ENCODE results near the gene FHIT.
A peak's percentile ranks its signal among the peaks of the same experiment; 100 is the strongest.

The FHIT gene

DNA sequence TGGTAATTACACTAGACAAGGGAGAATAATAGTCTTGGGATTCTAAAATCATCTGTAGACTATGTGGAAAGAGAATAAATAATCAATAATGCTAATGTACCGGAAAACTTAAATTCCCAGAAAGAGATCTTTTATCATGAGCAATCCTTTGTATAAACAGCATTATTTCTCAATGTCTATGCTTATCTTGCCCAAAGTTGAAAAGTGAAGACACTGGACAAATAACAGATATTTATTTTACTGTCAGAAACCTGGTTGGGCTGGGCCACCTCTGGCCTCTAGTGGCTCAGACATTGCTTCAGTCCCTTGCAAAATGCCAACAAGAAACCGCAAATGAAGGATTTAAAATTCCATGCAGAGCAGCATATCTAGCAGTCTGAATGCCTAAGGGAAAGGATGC lies 409.9 kb downstream of the FHIT start:
- no peak for DNase-seq
- intact Hi-C loops (cut with DNase I): no loop called here

- peak in 34 of 42 donors; percentile 3 to 76 (median 42) for DNase-seq
Measured at GRCh38 chr3:60839246-60839645, 412.0 kb downstream of the FHIT start.

GRCh38 chr3:60835796-60836195 lies 415.5 kb downstream of the FHIT start:
- no peak for DNase-seq
- intact Hi-C loops (cut with DNase I): no loop called here

More at GRCh38 chr3:60839246-60839645, 412.0 kb downstream of the FHIT start:
- intact Hi-C loops (cut with DNase I): no loop called here

- no peak for DNase-seq
- intact Hi-C loops (cut with DNase I): no loop called here
Measured at GRCh38 chr3:60829058-60829457, 422.2 kb downstream of the FHIT start.

DNA sequence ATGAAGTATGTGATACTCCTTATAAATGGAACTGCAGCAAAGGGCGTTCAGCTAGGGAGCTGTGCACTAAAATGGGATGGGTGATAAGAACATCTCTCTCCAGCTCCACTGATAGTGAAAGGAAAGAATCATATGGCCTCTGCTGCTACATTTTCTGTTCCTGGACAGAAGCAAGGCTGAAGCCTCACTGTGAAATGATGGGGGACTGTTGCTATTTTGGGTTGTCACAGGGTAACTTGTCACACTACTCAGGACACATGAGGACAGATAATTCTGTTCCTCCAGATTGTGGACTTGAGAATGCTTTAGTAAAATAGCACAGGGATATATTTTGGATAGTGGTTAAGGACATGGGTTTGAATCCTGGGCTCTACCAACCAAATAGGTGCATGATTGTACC lies 423.6 kb downstream of the FHIT start:
- intact Hi-C loops (cut with DNase I): no loop called here

GRCh38 chr3:60826511-60826910 lies 424.7 kb downstream of the FHIT start:
- intact Hi-C loops (cut with DNase I): no loop called here
- no peak for DNase-seq

More for the DNA sequence above, 423.6 kb downstream of the FHIT start:
- DNase-seq: no peak

DNA sequence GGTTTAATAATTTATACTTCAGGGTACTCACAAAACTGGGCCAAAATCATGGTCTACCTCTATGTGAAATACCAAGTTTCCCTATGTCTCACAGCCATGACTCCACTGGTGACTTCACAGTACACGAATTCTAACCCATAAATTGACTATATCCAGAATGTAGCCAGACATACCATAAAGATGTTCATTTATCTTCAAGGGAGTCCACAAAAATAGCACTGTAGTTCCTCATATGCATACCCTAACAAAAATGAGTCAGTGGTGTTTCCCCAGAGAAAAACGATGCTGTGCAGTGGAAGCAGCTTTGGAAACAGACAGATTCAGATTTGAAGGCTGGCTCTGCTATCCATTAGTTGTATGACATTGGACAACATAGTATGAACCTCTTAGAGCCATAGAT lies 438.8 kb downstream of the FHIT start:
- no peak for DNase-seq
- intact Hi-C loops (cut with DNase I): no loop called here

- intact Hi-C loops (cut with DNase I): no loop called here
- DNase-seq: no peak
Measured at GRCh38 chr3:60810881-60811280, 440.4 kb downstream of the FHIT start.

DNA sequence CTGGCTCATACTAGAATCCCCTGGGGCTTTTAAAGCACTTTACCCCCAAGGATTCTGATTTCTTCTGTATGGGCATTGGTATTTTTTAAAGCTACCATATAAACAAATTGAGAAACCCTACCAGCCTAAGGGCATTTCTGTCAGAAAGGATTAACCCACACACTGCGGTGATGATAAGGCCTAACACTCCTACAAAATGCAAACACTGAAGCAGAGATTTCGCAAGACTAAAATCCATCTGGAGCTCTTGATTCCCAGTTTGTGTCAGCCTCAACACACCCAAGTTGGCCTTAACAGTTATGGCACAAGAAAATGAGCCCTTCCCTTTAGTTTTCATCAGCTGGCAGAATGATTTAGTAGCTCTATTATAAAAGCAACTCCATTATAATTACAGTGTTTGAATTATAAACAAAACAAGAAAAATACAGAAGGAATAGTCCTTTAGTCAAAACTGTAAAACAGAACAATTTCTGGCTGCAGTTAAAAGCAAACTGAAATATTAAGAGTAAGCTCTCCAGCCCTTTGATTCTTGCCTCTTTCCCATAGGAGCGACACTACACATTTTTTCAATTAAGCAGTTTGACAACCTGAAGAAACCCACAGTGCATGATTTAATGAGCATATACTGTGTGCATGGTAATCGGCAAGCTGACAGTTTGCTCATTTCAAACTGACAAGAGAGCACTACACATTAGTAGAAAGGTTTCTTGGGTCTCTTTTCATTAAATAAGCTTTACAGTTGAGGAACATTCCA lies 441.2 kb downstream of the FHIT start:
- intact Hi-C loops (cut with DNase I): no loop called here
- no peak for DNase-seq

DNA sequence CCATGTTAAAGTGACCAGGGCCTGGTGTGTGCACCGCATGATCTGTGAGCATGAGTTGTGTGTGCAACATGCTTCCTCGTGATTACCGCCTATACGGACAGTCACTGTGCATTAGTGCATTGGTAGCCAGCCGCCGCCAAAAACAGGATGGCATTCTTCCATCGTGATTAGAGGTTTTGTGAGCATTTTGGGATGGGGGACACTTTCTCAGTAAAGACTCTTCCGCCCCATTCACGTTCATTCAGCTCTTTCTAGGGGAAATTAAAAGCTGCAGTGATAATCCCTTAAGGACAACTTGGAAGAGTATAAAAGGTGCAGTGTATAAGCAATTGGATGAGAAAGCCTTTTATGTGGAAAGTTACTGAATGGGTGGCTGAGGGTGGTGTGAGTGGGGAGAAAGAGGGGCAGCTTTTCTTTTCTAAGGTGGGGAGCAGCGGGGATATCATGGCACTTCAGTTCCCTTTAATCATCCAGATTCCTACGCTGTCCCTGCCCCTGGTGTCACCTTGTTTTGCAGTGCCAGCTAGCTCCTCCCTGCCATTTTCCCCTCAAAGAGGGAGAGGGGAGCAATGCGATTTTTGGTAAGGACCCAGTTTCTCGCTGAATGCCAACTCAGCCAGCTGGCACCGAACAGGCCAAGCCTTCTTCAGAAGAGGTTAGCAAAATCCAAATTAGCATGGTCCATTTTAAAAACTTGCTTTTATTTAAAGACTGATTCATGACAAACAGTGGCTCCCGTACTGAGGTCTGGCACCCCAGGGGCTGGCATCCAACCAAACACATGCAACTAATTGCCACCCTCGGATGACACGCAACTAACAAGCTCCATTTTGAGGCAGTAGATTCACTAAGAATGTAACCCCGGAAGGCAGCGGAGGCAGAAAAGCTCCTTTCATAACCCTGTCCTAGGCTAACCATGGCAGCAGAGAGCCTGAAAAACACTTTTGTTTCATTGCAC lies 447.8 kb downstream of the FHIT start:
- peak in 41 of 42 donors; percentile 3 to 70 (median 31) for DNase-seq
- intact Hi-C loops (cut with DNase I): no loop called here

DNA sequence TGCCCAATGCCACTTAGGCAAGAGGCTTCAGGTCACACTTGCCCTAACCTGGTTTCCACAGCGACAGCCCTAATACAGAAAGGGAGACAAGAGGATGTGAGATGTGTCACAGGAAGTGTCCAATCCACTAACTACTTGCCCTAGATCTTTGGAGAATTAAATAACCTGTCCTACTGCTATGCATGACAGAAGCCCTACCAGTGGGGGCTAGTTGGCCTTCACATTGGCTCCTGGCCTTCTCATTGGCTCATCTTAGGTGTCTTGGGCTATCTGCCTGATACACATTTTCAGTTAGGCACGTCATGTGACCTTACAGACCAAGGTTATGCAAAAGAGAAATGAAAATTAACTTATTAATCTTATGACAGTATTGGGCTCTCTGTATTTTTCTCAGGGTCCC lies 449.9 kb downstream of the FHIT start:
- DNase-seq: no peak
- intact Hi-C loops (cut with DNase I): no loop called here

DNA sequence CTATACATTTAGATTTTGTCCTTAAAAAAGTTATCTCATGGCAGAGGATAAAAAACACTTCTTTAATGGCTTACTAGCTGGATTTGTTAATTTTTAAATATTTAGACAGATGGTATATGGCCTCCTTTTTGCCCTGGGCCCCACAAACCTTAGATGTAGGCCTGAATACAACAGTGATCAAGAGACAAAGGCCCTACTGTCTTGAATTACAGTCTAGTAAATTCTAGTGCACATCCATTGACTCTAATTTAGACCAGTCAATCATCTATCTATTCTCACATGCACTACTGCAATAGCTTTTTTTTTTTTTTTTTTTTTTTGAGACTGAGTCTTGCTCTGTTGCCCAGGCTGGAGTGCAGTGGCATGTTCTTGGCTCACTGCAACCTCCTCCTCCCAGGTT lies 452.8 kb downstream of the FHIT start:
- DNase-seq: no peak

DNA sequence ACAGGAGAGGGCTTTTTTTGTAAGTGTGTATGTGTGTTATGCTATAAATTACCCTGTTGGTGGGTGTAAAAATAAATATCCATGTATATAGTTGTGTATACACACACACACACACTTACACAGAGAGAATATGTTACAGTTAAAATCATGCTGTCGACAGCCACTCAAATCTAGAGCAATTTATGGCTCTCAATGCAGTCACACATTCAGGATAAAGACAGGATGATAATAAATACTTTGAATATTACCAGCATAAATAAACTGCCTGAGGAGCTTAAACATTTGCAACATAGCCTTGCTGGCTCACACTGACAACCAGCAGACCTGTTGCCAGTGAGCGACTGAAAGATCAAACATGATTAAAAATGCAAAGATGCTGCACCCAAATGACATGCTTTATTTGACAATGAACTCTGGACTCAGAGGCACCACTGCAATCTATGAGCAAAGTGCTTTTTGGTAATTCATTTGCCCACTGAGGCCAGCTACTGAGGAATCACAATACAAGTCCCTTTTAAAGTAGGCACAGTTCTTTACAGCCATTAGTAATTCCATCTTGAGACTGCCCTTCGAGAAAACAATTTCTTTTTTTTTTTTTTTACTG lies 458.9 kb downstream of the FHIT start:
- DNase-seq: no peak

More for the DNA sequence above, 452.8 kb downstream of the FHIT start:
- intact Hi-C loops (cut with DNase I): no loop called here

GRCh38 chr3:60788185-60788584 lies 463.1 kb downstream of the FHIT start:
- no peak for DNase-seq
- intact Hi-C loops (cut with DNase I): no loop called here

More for the DNA sequence above, 458.9 kb downstream of the FHIT start:
- intact Hi-C loops (cut with DNase I): no loop called here

DNA sequence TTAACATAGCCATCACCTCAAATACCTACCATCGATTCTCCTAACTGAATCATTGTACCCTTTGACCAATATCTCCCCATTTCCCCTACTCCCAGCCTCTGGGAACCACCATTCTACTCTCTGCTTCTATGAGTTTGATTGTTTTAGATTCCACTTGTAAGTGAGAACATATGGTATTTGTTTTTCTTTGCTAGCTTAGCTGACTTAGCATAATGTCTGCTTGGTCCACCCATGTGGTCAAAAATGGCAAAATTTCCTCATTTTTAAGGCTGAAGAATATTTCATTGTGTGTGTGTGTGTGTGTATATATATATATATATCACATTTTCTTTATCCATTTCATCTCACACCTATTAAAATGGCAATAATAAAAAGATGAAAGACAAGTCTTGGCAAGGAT lies 469.3 kb downstream of the FHIT start:
- intact Hi-C loops (cut with DNase I): no loop called here
- DNase-seq: no peak

GRCh38 chr3:60779637-60780036 lies 471.6 kb downstream of the FHIT start:
- intact Hi-C loops (cut with DNase I): no loop called here
- DNase-seq: no peak

DNA sequence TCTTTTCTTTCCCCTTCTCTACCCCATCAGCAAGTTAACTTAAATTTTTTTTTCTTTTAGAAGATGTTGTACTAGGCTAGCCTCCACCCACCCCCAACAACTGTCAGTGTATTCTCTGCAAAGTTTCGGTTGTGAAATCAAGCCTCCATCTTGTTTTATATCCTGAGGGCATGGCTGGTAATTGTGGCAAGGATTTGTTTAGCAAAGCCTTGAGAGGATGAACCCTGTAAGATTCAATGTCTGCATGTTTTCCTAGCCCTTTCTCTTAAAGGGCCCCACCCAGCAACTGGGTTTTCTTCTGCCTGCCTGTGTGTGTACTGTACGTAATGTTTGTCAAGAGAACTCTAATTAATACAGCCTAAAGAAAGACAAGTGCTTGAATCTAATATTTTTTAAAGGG lies 475.3 kb downstream of the FHIT start:
- intact Hi-C loops (cut with DNase I): no loop called here
- no peak for DNase-seq

- intact Hi-C loops (cut with DNase I): no loop called here
- no peak for DNase-seq
Measured at GRCh38 chr3:60774617-60775016, 476.6 kb downstream of the FHIT start.

DNA sequence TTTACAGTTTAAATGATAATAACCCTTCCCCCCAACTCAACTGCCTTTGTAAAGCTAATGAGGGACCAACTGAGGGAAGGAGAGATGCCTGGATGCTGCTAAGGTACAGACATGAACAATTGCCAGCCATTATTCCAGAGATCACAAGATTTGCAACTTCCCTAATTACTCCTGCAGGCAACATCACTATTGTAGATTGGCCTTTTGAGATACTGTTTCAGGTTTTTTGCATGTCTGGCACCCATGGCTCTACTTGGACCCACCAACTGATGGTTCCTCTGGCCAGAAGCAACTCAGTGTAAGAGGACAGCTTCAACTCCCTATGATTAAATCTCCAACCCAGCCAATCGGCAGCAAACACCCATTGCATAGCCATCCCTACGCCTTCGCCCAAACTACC lies 478.7 kb downstream of the FHIT start:
- no peak for DNase-seq
- intact Hi-C loops (cut with DNase I): no loop called here

- no peak for DNase-seq
- intact Hi-C loops (cut with DNase I): no loop called here
Measured at GRCh38 chr3:60771766-60772165, 479.5 kb downstream of the FHIT start.
